Keratinocyte (primary cell): Measurements from ENCODE around the gene SNTG2. TPM values are rescaled to one million over a fixed set of nuclear protein-coding genes. Genes with fewer than 3 reads are reported as not detected.

Experiments used
- DNase-seq: peaks from one replicate; pipeline ENCODE4 v3.0.0-alpha.2; 2011; ENCODE audit warnings: low read depth, missing footprints, low spot score
- FAIRE-seq: peaks from 2 replicates; lab custom pipeline; 2011; peaks lifted over from hg19 to GRCh38; lab: Jason Lieb, UNC
- H2AFZ ChIP-seq: 2 replicates; pipeline ENCODE4 v1.6.0; 2012; ENCODE audit warnings: low read length, control low read depth, inconsistent platforms; ENCODE audit not compliant: control insufficient read depth
- H3K27ac ChIP-seq: 2 replicates; pipeline ENCODE4 v1.5.1; 2011; ENCODE audit warnings: low read length; ENCODE audit not compliant: control insufficient read depth, insufficient read depth
- H3K27me3 ChIP-seq: 3 replicates; pipeline ENCODE4 v1.6.0; 2011; ENCODE audit warnings: low read length; ENCODE audit not compliant: control insufficient read depth, insufficient read depth; ENCODE audit errors: extremely low read depth
- H3K36me3 ChIP-seq, 2 experiments: 2 replicates in 1 of 2; 3 replicates in 1 of 2; pipeline ENCODE4 v1.5.1; 2011; ENCODE audit warnings: low read length in 2 of 2, mild to moderate bottlenecking in 1 of 2; ENCODE audit not compliant: control insufficient read depth in 2 of 2, insufficient read depth in 2 of 2; ENCODE audit errors: extremely low read depth in 1 of 2
- H3K4me1 ChIP-seq: 3 replicates; pipeline ENCODE4 v1.5.1; 2011; ENCODE audit warnings: low read length; ENCODE audit not compliant: control insufficient read depth, insufficient read depth; ENCODE audit errors: extremely low read depth
- H3K4me2 ChIP-seq: 3 replicates; pipeline ENCODE4 v1.6.0; 2011; ENCODE audit warnings: low read depth, low read length; ENCODE audit not compliant: control insufficient read depth, insufficient read depth; ENCODE audit errors: extremely low read depth
- H3K4me3 ChIP-seq, 3 experiments: fragments of 200-600 bp in 1 of 3; sonication (generic) in 1 of 3; 2 replicates in 2 of 3; 3 replicates in 1 of 3; pipeline ENCODE4 v1.5.1; 2011 to 2016; ENCODE audit warnings: low read length in 3 of 3, mild to moderate bottlenecking in 3 of 3, control low read depth in 2 of 3, inconsistent platforms in 1 of 3, low read depth in 1 of 3, mixed read lengths in 1 of 3, mixed run types in 1 of 3, moderate library complexity in 1 of 3; ENCODE audit not compliant: control insufficient read depth in 2 of 3, insufficient read depth in 2 of 3; ENCODE audit errors: extremely low read depth in 1 of 3
- H3K79me2 ChIP-seq: 2 replicates; pipeline ENCODE4 v1.6.0; 2012; ENCODE audit warnings: low read length; ENCODE audit not compliant: control insufficient read depth, insufficient read depth
- H3K9ac ChIP-seq: 3 replicates; pipeline ENCODE4 v1.6.0; 2011; ENCODE audit warnings: low read length; ENCODE audit not compliant: control insufficient read depth, insufficient read depth; ENCODE audit errors: extremely low read depth
- H3K9me1 ChIP-seq: 3 replicates; pipeline ENCODE4 v1.6.0; 2011; ENCODE audit warnings: low read length; ENCODE audit not compliant: control insufficient read depth, insufficient read depth; ENCODE audit errors: extremely low read depth
- H3K9me3 ChIP-seq: 2 replicates; pipeline ENCODE4 v1.5.1; 2012; ENCODE audit warnings: low read depth, low read length; ENCODE audit not compliant: control insufficient read depth
- H4K20me1 ChIP-seq: 3 replicates; pipeline ENCODE4 v1.6.0; 2011; ENCODE audit warnings: low read length; ENCODE audit not compliant: control insufficient read depth, insufficient read depth; ENCODE audit errors: extremely low read depth
- EZH2 ChIP-seq: IDR thresholded peaks from one replicate; pipeline ENCODE4 v1.6.1; 2012; ENCODE audit warnings: inconsistent platforms, mild to moderate bottlenecking, low read length, moderate library complexity
- dilution Hi-C: fragments of 300-500 bp; cut with MboI; formaldehyde crosslinking; loops from one replicate; pipeline ENCODE4 v1.7.0; 2020; ENCODE audit warnings: low sequenced_read_pairs; ENCODE audit not compliant: extremely low pct_ligation_motif_present
- polyA plus RNA-seq, 5 experiments: library from polyadenylated mRNA; depleted of rRNA in 3 of 5; stranded (reverse) in 3 of 5; stranded (forward) in 1 of 5; unstranded in 1 of 5; fragments of >200 nt; gene quantifications; 1 replicate in 1 of 5; 2 replicates in 3 of 5; 3 replicates in 1 of 5; pipeline versions ENCODE4 v1.2.1 to v1.2.3, GENCODE V29; 2011 to 2012; ENCODE audit warnings: missing spikeins in 2 of 5, low read depth in 1 of 5, low replicate concordance in 1 of 5
- TF ChIP-seq, protein P1 (sequence below), 3 experiments: IDR thresholded peaks in 1 of 3; conservative IDR thresholded peaks in 1 of 3; optimal IDR thresholded peaks in 1 of 3; 2 replicates in 2 of 3; 3 replicates in 1 of 3; pipeline versions ENCODE3 to v1.5.1; 2011; ENCODE audit warnings: low read length in 3 of 3, mild to moderate bottlenecking in 3 of 3, moderate library complexity in 2 of 3, control low read depth in 1 of 3, inconsistent platforms in 1 of 3; ENCODE audit not compliant: insufficient read depth in 2 of 3; ENCODE audit errors: extremely low read depth in 1 of 3

Gene SNTG2
- polyA plus RNA-seq, 1 donor (not counting 4 experiments of a cell fraction or from before 2014, with no cell fraction given) = not detected

DNA sequence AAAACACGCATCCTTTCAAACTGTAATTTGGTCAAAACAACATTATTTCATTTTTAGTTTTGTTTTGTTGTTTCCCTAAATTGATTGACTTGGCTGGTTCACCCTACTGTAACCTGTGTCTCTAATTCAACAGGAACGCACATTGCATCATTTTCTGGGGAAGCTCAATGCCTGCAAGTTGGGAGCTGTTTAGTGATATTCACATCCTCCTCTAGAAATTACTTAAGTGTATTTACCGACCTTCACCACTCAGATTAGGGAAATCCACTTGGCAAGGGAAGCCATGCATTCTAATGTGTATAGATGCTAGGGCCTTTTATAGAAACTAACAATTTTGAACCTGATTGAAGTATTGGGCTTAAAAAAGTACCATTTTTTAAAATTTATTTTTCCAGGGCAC is 455.3 kb downstream of the SNTG2 start:
- FAIRE-seq = no peak
- Histone ChIP-seq H3K9me3 (no peaks in the 10 kb centered on the region), H3K27ac (no peak overlapping the region), H3K9me1 (no peaks in the 10 kb centered on the region), H3K9ac (no peak overlapping the region), H3K27me3 (no peaks in the 10 kb centered on the region), H3K4me1 (peaks cover 3% of the 10 kb centered on the region), H3K79me2 (no peaks in the 10 kb centered on the region), H2AFZ (no peak overlapping the region), H3K4me2 (no peak overlapping the region), H3K4me3 (no peak overlapping the region), H4K20me1 (no peaks in the 10 kb centered on the region), H3K36me3 (no peaks in the 10 kb centered on the region)
- dilution Hi-C loops = no loop called here
- TF ChIP-seq EZH2 = no peak
- TF ChIP-seq, protein P1, sequence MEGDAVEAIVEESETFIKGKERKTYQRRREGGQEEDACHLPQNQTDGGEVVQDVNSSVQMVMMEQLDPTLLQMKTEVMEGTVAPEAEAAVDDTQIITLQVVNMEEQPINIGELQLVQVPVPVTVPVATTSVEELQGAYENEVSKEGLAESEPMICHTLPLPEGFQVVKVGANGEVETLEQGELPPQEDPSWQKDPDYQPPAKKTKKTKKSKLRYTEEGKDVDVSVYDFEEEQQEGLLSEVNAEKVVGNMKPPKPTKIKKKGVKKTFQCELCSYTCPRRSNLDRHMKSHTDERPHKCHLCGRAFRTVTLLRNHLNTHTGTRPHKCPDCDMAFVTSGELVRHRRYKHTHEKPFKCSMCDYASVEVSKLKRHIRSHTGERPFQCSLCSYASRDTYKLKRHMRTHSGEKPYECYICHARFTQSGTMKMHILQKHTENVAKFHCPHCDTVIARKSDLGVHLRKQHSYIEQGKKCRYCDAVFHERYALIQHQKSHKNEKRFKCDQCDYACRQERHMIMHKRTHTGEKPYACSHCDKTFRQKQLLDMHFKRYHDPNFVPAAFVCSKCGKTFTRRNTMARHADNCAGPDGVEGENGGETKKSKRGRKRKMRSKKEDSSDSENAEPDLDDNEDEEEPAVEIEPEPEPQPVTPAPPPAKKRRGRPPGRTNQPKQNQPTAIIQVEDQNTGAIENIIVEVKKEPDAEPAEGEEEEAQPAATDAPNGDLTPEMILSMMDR (optimal IDR thresholded peaks at IDR 0.05 in 1 of 3, IDR thresholded peaks at IDR 0.05 in 1 of 3, conservative IDR thresholded peaks at IDR 0.05 in 1 of 3; ENCODE audit: extremely low read depth in 1 of 3, insufficient read depth in 2 of 3, low read length in 3 of 3) = no peak
- DNase-seq = no peak

DNA sequence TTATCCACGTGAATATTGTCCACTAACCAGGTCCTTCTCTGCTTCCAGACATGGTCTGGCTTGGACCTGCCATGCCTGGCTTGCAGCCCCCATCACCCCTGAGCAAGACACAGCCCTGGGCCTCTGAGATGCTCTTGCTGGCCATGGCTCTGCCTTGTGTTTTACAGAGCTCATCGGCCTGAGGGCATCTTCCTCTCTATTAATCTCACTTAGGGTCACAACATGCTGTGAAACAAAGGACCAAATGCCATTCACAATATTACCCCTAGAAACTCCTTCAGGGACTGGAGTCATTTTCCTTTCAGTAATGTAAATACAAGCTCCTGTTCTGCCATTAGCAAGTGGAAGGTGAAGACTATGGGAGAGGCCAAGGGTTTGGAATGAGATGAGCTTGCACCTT is 455.8 kb downstream of the SNTG2 start:
- Histone ChIP-seq H3K4me2 (no peak overlapping the region), H3K79me2 (no peaks in the 10 kb centered on the region), H3K9ac (no peak overlapping the region), H3K36me3 (no peaks in the 10 kb centered on the region), H3K4me1 (peaks cover 3% of the 10 kb centered on the region), H3K9me1 (no peaks in the 10 kb centered on the region), H3K4me3 (no peak overlapping the region), H2AFZ (no peak overlapping the region), H3K9me3 (no peaks in the 10 kb centered on the region), H3K27me3 (no peaks in the 10 kb centered on the region), H4K20me1 (no peaks in the 10 kb centered on the region), H3K27ac (no peak overlapping the region)
- TF ChIP-seq, protein P1 (optimal IDR thresholded peaks at IDR 0.05 in 1 of 3, IDR thresholded peaks at IDR 0.05 in 1 of 3, conservative IDR thresholded peaks at IDR 0.05 in 1 of 3; ENCODE audit: extremely low read depth in 1 of 3, insufficient read depth in 2 of 3, low read length in 3 of 3) = no peak
- no peak for TF ChIP-seq EZH2
- DNase-seq (no peak), FAIRE-seq (no peak)
- dilution Hi-C loops = no loop called here
